Measurements from ENCODE around the gene TIAM2. TPM values are rescaled to one million over a fixed set of nuclear protein-coding genes. Genes with fewer than 3 reads are reported as not detected.
A peak's percentile ranks its signal among the peaks of the same experiment; 100 is the strongest.
"Not testable (repeated sequence)": the region's sequence is repeated elsewhere in the genome, so short reads cannot be mapped to it uniquely, and the experiment has no call there.

The TIAM2 gene
- total RNA-seq, 1 donor from 2014 or later = 14.6 TPM

GRCh38 chr6:155115893-155116570, 120.9 kb downstream of the TIAM2 start:
- DNase-seq (ENCODE audit: low spot score) (no peak), ATAC-seq (no peak)
- intact Hi-C loops (cut with DNase I) = no loop called here

DNA sequence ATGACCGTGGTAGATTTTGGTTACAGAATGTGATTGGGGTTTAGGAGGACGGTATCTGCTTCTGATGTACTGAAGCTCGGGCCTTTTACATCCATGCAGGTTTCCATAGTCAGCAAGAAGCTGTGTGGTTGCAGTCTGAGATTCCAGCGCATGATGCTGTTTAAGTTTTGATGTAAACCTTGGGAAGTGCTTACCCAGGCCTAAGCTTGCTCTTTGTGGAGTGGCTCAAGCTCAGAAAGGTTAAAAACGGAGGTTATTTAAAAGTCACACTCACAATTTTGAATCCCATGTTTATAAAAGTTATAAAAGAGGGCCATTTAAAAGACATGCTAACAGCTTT, 121.4 kb downstream of the TIAM2 start:
- DNase-seq (ENCODE audit: low spot score) (no peak), ATAC-seq (no peak)
- intact Hi-C loops (cut with DNase I) = no loop called here

DNA sequence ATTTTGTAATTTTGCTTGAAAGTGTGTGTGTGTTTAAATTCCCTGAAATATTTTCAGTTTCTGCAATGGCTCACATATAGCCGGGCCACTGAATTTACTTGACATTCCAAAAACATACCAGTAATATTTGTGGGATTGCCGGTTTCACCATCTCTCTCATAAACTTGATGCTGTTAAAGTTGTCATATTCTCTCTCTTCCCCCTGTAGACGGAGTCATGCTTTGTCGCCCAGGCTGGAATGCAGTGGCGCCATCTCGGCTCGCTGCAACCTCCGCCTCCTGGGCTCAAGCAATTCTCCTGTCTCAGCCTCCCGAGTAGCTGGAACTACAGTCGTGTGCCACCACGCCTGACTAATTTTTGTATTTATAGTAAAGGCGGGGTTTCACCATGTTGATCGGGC, 122.1 kb downstream of the TIAM2 start:
- ATAC-seq (no peak), DNase-seq (ENCODE audit: low spot score) (no peak)
- intact Hi-C loops (cut with DNase I) = no loop called here

DNA sequence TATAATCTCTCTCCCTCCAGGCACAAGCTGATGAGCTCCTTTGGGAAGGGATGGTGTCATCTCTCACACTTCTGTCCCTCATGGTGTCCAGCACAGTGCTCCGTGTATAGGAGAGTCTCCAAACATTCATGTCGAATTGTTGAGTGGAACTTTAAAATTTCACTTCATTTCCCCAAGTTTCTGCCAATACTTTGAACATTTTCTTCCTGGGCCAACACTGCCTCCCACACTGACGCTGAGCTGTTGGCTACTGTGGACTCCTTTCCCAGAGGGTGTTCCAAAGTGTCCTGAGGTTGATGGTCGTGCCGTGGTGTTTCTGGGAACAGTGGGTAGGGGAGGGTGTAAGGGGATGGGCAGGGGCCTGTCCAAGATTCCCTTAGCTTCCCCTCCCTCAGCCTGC, 122.7 kb downstream of the TIAM2 start:
- intact Hi-C loops (cut with DNase I) = no loop called here

GRCh38 chr6:155119201-155119600, 124.1 kb downstream of the TIAM2 start:
- ATAC-seq; DNase-seq (ENCODE audit: low spot score); intact Hi-C loops (cut with DNase I): not testable (repeated sequence)

More for the DNA sequence above, 122.7 kb downstream of the TIAM2 start:
- DNase-seq (ENCODE audit: low spot score) = no peak
- ATAC-seq = no peak

DNA sequence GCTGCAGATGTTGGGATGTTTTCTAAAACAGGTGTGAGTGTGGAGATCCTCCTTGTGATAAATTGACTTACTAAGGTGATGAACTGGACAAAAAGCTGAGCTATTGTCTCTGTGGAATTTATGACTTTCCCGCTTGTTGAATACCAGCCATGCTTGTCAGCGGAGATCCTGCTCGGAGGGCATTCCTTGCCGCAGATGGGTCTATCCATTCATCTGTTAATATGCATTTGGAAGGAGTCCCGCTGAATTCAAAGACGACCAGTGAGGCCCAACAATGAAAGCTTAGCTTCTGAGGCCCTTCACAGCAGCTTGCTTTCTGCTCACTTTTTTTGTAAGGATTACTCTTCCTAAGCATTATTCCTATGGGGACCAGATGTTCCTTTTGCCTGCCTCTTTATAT, 124.9 kb downstream of the TIAM2 start:
- intact Hi-C loops (cut with DNase I) = no loop called here
- ATAC-seq (no peak), DNase-seq (ENCODE audit: low spot score) (no peak)

- no peak for ATAC-seq
- DNase-seq (ENCODE audit: low spot score) = no peak
- intact Hi-C loops (cut with DNase I) = no loop called here
Observed at GRCh38 chr6:155121294-155121693, 126.2 kb downstream of the TIAM2 start.

- intact Hi-C loops (cut with DNase I) = no loop called here
- no peak for DNase-seq (ENCODE audit: low spot score)
- peak; percentile 17 for ATAC-seq
Observed at GRCh38 chr6:155121699-155122098, 126.6 kb downstream of the TIAM2 start.

DNA sequence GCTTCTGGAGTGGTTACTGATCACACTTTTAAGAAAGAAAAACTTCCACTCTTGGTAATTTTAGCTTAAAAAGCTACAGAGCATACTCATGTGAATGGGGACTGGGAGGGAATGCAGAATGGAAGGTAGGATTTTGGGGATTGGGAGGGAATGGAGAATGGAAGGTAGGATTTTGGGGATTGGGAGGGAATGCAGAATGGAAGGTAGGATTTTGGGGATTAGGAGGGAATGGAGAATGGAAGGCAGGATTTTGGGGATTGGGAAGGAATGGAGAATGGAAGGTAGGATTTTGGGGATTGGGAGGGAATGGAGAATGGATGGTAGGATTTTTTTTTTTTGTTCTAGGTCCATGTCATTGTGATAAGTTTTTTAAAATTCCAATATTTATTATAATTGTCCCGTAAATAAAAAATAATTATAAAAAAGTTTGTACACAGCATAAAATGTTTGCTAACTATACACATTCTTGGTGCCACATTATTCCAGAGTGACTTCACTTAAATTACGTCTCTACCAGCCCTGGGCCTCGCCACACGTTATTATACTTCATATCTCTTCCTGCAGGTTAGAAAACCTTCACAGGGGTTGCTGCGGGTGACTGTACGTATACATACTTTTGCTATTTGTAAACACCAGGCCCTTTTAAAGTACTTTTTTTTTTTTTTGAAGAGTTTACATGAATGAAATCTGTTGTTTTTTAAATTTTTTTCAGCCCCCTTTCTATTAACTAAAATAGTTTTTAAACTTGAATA, 127.3 kb downstream of the TIAM2 start:
- no peak for ATAC-seq
- intact Hi-C loops (cut with DNase I) = no loop called here

GRCh38 chr6:155123520-155123919, 128.4 kb downstream of the TIAM2 start:
- no peak for ATAC-seq
- no peak for DNase-seq (ENCODE audit: low spot score)
- intact Hi-C loops (cut with DNase I) = no loop called here

More for the DNA sequence above, 127.3 kb downstream of the TIAM2 start:
- DNase-seq (ENCODE audit: low spot score) = no peak

- no peak for DNase-seq (ENCODE audit: low spot score)
- intact Hi-C loops (cut with DNase I) = no loop called here
- ATAC-seq = no peak
Observed at GRCh38 chr6:155125906-155126305, 130.8 kb downstream of the TIAM2 start.

- DNase-seq (ENCODE audit: low spot score) (no peak), ATAC-seq (peak; percentile 78)
- intact Hi-C loops (cut with DNase I) = no loop called here
Observed at GRCh38 chr6:155126727-155127439, 131.8 kb downstream of the TIAM2 start.

DNA sequence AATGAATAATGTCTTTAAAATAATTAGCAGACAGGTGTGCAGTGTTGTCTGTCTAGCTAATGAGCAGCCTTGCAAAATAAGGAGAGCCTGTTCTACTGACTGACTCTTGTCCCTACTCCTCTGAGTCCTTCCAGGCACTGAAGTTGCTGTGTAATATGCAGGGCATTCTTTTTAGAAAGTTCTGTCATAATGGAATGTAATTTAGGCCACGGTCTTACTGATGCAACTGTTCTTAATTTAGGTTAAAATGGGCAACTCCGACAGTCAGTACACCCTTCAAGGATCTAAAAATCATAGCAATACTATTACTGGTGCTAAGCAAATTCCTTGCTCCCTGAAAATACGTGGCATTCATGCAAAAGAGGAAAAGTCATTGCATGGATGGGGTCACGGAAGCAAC, 133.9 kb downstream of the TIAM2 start:
- intact Hi-C loops (cut with DNase I) = no loop called here
- no peak for ATAC-seq
- DNase-seq (ENCODE audit: low spot score) = no peak

GRCh38 chr6:155129744-155130143, 134.6 kb downstream of the TIAM2 start:
- ATAC-seq (no peak), DNase-seq (ENCODE audit: low spot score) (no peak)
- intact Hi-C loops (cut with DNase I) = no loop called here

DNA sequence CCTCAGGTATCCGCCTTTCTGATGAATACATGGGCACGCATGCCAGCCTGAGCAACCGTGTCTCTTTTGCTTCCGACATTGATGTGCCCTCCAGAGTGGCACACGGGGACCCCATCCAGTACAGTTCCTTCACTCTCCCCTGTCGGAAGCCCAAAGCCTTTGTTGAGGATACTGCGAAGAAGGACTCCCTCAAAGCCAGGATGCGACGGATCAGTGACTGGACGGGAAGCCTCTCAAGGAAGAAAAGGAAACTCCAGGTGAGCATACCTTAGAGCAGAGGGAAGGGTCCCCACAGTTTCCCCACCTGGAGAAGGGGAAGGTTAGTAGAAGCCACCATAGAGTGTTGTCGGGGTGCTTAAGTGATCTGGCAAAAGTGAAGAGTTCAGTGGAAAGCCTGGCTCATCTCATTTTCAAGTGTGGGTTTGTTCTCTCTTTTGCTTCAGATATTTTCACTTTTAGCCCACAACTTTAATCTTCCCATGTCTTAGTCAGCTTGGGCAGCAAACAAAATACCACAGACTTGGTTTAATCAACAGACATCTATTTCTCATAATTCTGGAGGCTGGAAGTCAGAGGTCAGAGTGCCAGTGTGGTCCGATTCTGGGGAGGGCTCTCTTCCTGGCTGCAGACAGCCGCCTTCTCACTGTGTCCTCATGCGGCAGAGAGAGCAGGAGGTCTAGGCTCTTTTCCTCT, 135.2 kb downstream of the TIAM2 start:
- ATAC-seq = no peak
- intact Hi-C loops (cut with DNase I) = no loop called here
- no peak for DNase-seq (ENCODE audit: low spot score)

DNA sequence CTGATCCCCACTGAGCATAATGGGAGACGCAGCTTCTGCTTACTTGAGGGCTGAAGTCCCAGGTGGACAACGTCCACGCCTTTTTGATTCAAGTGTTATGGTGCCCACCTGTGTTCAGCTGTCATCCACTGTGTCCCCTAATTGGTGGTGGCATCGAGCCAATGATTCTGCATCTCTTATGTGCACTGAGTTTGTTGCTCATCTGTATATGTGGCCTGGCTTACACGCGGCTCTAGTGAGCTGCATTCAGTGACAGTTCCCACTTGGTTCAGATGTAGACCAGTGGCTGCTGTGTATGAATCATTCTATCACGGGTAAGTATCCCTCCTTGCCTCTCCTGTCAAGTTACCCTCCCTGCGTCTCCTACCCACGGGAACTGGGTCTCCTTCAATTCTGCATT, 137.5 kb downstream of the TIAM2 start:
- intact Hi-C loops (cut with DNase I) = no loop called here
- ATAC-seq = no peak
- no peak for DNase-seq (ENCODE audit: low spot score)

DNA sequence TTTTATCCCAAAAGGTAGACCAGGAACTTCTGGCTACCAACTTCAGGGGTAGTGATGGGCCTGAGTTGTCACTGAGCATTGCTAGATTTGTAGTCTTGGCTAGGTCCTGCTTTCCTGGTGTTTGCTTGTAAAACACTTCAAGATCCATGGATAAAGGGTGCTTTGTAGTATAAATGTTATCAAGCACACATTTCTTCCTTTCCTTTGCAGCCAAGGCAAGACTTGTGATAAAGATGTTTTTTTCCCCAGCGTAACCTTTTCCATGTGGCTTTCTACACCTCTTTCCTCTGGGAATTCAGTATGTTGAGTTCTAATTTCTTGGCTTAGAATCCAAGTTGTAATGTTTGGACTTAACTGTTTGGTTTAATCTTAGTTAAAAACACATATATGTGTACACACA, 145.9 kb downstream of the TIAM2 start:
- intact Hi-C loops (cut with DNase I) = no loop called here
- DNase-seq (ENCODE audit: low spot score) (no peak), ATAC-seq (peak; percentile 21)

- ATAC-seq = no peak
- no peak for DNase-seq (ENCODE audit: low spot score)
- intact Hi-C loops (cut with DNase I) = no loop called here
Observed at GRCh38 chr6:155141512-155141911, 146.4 kb downstream of the TIAM2 start.

DNA sequence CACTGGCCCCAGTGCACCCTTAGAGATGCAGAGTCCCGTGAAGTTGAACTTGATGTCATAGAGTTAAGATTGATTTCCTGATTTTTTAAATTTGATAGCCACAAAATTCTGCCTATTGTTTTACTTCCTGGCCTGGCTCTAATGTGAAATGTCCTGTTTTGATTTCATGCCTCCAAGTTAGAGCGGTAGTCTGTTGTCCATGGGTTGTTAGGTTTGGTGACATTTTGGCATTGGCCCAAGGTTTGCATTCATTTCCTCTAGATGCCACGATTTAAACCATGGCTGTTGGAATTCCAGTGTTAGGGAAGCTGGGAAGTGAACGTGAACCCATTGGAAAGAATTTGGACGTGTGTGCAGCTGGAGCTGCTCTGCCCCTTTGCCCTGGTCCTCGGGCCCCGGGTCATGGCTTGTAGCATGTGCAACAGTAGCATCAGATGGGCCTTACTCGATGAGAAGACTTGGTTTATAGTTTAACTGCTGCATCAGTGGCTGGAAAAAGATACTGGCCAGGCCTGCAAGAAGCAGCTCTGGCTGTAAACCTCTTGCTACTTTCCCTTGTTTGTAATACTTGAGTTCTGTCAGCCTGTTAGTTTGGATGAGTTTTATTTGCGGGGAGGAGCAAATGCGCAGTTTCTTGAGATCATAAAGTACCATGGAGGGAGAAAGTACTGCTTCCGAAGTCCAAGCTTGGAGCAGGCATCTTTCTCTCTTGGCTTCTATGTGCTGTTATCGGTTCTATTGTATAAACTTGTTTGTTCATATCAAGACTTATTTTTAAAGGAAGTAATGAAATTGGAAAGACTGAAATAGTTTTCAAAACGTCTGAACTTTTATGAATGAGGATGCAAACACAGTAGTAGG, 147.3 kb downstream of the TIAM2 start:
- peak; percentile 34 for ATAC-seq
- intact Hi-C loops (cut with DNase I) = no loop called here
- no peak for DNase-seq (ENCODE audit: low spot score)
